Upper lobe of left lung (tissue), 4 donors: ENCODE results near the gene GDAP1L1.

Source experiments
- POLR2A ChIP-seq, 4 donors: fragments of 450-650 bp; IDR thresholded peaks; one replicate each; pipeline ENCODE4 v1.5.1; 2016 to 2017; ENCODE audit warnings: antibody characterized with exemption in 4 of 4, mild to moderate bottlenecking in 2 of 4
- TF ChIP-seq, protein P1 (sequence below), 6 experiments: fragments of 450-650 bp in 4 of 6; fragments of 200-600 bp in 2 of 6; sonication (generic) in 2 of 6; IDR thresholded peaks; one replicate each; pipeline ENCODE4 v1.5.1; 2016 to 2019; ENCODE audit warnings: antibody characterized with exemption in 6 of 6

- TF ChIP-seq POLR2A (IDR thresholded peaks at IDR 0.05) = no peak
- TF ChIP-seq, protein P1, sequence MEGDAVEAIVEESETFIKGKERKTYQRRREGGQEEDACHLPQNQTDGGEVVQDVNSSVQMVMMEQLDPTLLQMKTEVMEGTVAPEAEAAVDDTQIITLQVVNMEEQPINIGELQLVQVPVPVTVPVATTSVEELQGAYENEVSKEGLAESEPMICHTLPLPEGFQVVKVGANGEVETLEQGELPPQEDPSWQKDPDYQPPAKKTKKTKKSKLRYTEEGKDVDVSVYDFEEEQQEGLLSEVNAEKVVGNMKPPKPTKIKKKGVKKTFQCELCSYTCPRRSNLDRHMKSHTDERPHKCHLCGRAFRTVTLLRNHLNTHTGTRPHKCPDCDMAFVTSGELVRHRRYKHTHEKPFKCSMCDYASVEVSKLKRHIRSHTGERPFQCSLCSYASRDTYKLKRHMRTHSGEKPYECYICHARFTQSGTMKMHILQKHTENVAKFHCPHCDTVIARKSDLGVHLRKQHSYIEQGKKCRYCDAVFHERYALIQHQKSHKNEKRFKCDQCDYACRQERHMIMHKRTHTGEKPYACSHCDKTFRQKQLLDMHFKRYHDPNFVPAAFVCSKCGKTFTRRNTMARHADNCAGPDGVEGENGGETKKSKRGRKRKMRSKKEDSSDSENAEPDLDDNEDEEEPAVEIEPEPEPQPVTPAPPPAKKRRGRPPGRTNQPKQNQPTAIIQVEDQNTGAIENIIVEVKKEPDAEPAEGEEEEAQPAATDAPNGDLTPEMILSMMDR (IDR thresholded peaks at IDR 0.05) = no peak
These were observed 55.0 kb downstream of the GDAP1L1 start for GRCh38 chr20:44302026-44302669.
